Measurements from ENCODE around the gene SHOX. TPM values are rescaled to one million over a fixed set of nuclear protein-coding genes. Genes with fewer than 3 reads are reported as not detected.

SHOX gene
- total RNA-seq, 1 experiment from 2014 or later, result 0.24 TPM

DNA sequence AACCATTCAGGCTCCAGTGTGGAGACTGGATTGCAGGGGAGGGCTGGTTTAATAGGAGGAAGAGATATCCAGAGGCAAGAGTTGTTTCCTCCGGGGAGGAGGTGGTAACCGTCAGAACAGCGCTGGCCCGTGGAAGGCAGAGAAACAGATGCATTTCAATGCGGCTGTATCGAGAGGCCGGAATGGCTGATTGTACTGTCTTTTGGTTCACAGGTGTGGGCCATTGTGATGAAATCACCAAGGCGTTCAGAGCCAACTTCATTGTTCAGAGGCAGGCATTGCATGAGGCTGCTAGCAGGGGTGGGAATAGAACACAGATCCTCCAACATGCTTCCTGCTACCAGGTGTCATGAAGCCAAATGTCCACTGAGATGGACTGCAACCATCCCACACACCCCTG is 53.0 kb downstream of the SHOX start:
- no peak overlapping the region for H3K4me3 Mint-ChIP-seq
- Histone ChIP-seq H2AFZ (ENCODE audit: low read length) (no peak overlapping the region), H3K18ac (ENCODE audit: insufficient read length, low read depth, low read length) (no peak overlapping the region), H2BK5ac (ENCODE audit: insufficient read length, low read length) (no peak overlapping the region), H3K14ac (ENCODE audit: insufficient read depth, low read length) (no peak overlapping the region), H3K79me2 (ENCODE audit: insufficient read depth, low read length) (no peaks in the 10 kb centered on the region), H3K56ac (ENCODE audit: insufficient read length, low read depth, low read length) (no peak overlapping the region), H3K9me3 (ENCODE audit: control insufficient read depth, low read depth, low read length) (no peaks in the 10 kb centered on the region), H3K4me2 (ENCODE audit: insufficient read depth, insufficient read length, low read length) (no peak overlapping the region), H3K9ac (ENCODE audit: extremely low read depth, insufficient read length, low read length) (no peak overlapping the region), H2BK12ac (ENCODE audit: insufficient read length, low read depth, low read length) (no peak overlapping the region), H3K4me1 (ENCODE audit: insufficient read depth, low read length) (peaks cover 3% of the 10 kb centered on the region; the same call in 1 of the 2 replicates), H4K20me1 (ENCODE audit: control insufficient read depth, insufficient read depth, insufficient read length) (no peaks in the 10 kb centered on the region), H4K5ac (ENCODE audit: insufficient read length, low read depth, low read length) (no peak overlapping the region), H3K23me2 (ENCODE audit: insufficient read length, low read depth, low read length, poor library complexity, severe bottlenecking) (no peaks in the 10 kb centered on the region), H2AK5ac (ENCODE audit: insufficient read length, low read length) (no peak overlapping the region), H3K4ac (ENCODE audit: low read depth, low read length) (no peak overlapping the region), H4K8ac (replicated peaks; ENCODE audit: insufficient read length, low read depth, low read length) (no peak overlapping the region), H3K79me1 (ENCODE audit: insufficient read depth, low read depth, low read length, poor library complexity, severe bottlenecking) (no peaks in the 10 kb centered on the region), H2BK120ac (ENCODE audit: low read depth, low read length, poor library complexity, severe bottlenecking) (no peak overlapping the region), H4K91ac (ENCODE audit: insufficient read length, low read depth, low read length) (no peak overlapping the region), H2BK20ac (ENCODE audit: low read depth, low read length, poor library complexity, severe bottlenecking) (no peak overlapping the region), H3T11ph (ENCODE audit: low read length) (no peak overlapping the region), H3K27me3 (ENCODE audit: insufficient read depth, low read length) (no peaks in the 10 kb centered on the region), H3K27ac (ENCODE audit: insufficient read length, low read depth, low read length) (no peak overlapping the region), H3K23ac (ENCODE audit: insufficient read length, low read depth, low read length) (no peak overlapping the region), H2BK15ac (ENCODE audit: low read depth, low read length) (no peak overlapping the region)
- no peak for TF ChIP-seq CTCF (conservative IDR thresholded peaks at IDR 0.05)
- peak overlapping the region; percentile 22 to 87 (median 56); a peak in 4 of 7 replicates for H3K27ac Mint-ChIP-seq
- peak; percentile 39 for DNase-seq
- H3K36me3 Mint-ChIP-seq (ENCODE audit: insufficient read depth in 1 of 3, low read depth in 3 of 3), result peaks cover 0 to 5% (median 4%) of the 10 kb centered on the region in 3 experiments; a peak in 3 of 7 replicates
- peaks cover 20 to 33% of the 10 kb centered on the region in 2 experiments for H3K4me1 Mint-ChIP-seq
- H3K9me3 Mint-ChIP-seq, result peaks cover 11 to 12% of the 10 kb centered on the region in 2 experiments; a peak in 3 of 5 replicates
- WGBS (ENCODE audit: extremely low coverage, insufficient read length, low lambda C conversion rate), result no CpG with 5 or more reads among the region's 8 CpGs
- peaks cover 25% of the 10 kb centered on the region for H3K27me3 Mint-ChIP-seq (ENCODE audit: low read depth)
